ENCODE data around the gene FBH1.

GRCh38 chr10:5968681-5969453, 78.8 kb downstream of the FBH1 start:
- no peak for TF ChIP-seq POLR2A (IDR thresholded peaks at IDR 0.05)
- TF ChIP-seq CTCF (IDR thresholded peaks at IDR 0.05): no peak
